Spinal cord (tissue), 10 donors: ENCODE measurements around the gene PREX1. TPM values are rescaled to one million over a fixed set of nuclear protein-coding genes. Genes with fewer than 3 reads are reported as not detected.

ENCODE experiments used
- DNase-seq, 6 donors: peaks; one replicate each; pipeline versions ENCODE4 v3.0.0 to v3.0.0-alpha.2; 2013 to 2015; ENCODE audit warnings: low spot score in 6 of 6, low read depth in 4 of 6
- H3K27ac ChIP-seq: one replicate; pipeline ENCODE4 v1.5.1; 2013; ENCODE audit warnings: low read depth, low read length, control low read depth
- H3K27me3 ChIP-seq: one replicate; pipeline ENCODE4 v1.6.1; 2013; ENCODE audit warnings: low read length; ENCODE audit not compliant: control insufficient read depth, insufficient read depth
- H3K36me3 ChIP-seq: one replicate; pipeline ENCODE4 v1.6.1; 2013; ENCODE audit warnings: low read length; ENCODE audit not compliant: control insufficient read depth, insufficient read depth
- H3K4me1 ChIP-seq: one replicate; pipeline ENCODE4 v1.6.1; 2013; ENCODE audit warnings: low read length; ENCODE audit not compliant: control insufficient read depth, insufficient read depth
- H3K4me3 ChIP-seq: one replicate; pipeline ENCODE4 v1.5.1; 2013; ENCODE audit warnings: low read depth, low read length, control low read depth
- H3K9me3 ChIP-seq: one replicate; pipeline ENCODE4 v1.6.1; 2013; ENCODE audit warnings: low read length; ENCODE audit not compliant: control insufficient read depth, insufficient read depth
- WGBS: methylation state at CpG from one replicate; pipeline ENCODE4 v1.1.5; 2013; ENCODE audit warnings: missing lambda C conversion rate; ENCODE audit not compliant: insufficient coverage; 5-methylcytosine and 5-hydroxymethylcytosine counted together
- polyA plus RNA-seq, 2 donors: library from polyadenylated mRNA; unstranded; fragments of 120-200 nt; gene quantifications; one replicate each; pipeline ENCODE4 v1.2.1, GENCODE V29; 2013; ENCODE audit not compliant: insufficient read length in 2 of 2
- total RNA-seq, 2 donors: library from RNA; depleted of rRNA in 1 of 2; stranded (reverse); fragments of 120-200 nt in 1 of 2; fragments of >200 nt in 1 of 2; gene quantifications; one replicate each; pipeline versions ENCODE4 v1.2.3 to v1.2.4, GENCODE V29; 2013 to 2014
- donor health status: healthy.

Gene PREX1
- total and polyA plus RNA-seq, 4 donors, result 46.7 to 99.1 (median 72.9) TPM

- WGBS, result 88% methylated on average over 13 of the region's 16 CpGs
- H3K27ac ChIP-seq, result no peak overlapping the region
Measured at GRCh38 chr20:48623176-48623905, 204.5 kb downstream of the PREX1 start.

GRCh38 chr20:48622421-48622820, 205.4 kb downstream of the PREX1 start:
- H3K4me1 ChIP-seq, result peaks cover 31% of the 10 kb centered on the region
- no peaks in the 10 kb centered on the region for H3K27me3 ChIP-seq
- DNase-seq, result no peak
- 82% methylated on average over 11 of the region's 11 CpGs for WGBS
- H3K9me3 ChIP-seq, result no peaks in the 10 kb centered on the region
- H3K27ac ChIP-seq, result no peak overlapping the region
- no peak overlapping the region for H3K4me3 ChIP-seq
- H3K36me3 ChIP-seq, result peaks cover 43% of the 10 kb centered on the region

More at GRCh38 chr20:48623176-48623905, 204.5 kb downstream of the PREX1 start:
- peaks cover 51% of the 10 kb centered on the region for H3K36me3 ChIP-seq
- peaks cover 31% of the 10 kb centered on the region for H3K4me1 ChIP-seq
- H3K9me3 ChIP-seq, result no peaks in the 10 kb centered on the region
- H3K27me3 ChIP-seq, result no peaks in the 10 kb centered on the region
- no peak for DNase-seq
- H3K4me3 ChIP-seq, result no peak overlapping the region

GRCh38 chr20:48621376-48622078, 206.3 kb downstream of the PREX1 start:
- no peaks in the 10 kb centered on the region for H3K9me3 ChIP-seq

DNA sequence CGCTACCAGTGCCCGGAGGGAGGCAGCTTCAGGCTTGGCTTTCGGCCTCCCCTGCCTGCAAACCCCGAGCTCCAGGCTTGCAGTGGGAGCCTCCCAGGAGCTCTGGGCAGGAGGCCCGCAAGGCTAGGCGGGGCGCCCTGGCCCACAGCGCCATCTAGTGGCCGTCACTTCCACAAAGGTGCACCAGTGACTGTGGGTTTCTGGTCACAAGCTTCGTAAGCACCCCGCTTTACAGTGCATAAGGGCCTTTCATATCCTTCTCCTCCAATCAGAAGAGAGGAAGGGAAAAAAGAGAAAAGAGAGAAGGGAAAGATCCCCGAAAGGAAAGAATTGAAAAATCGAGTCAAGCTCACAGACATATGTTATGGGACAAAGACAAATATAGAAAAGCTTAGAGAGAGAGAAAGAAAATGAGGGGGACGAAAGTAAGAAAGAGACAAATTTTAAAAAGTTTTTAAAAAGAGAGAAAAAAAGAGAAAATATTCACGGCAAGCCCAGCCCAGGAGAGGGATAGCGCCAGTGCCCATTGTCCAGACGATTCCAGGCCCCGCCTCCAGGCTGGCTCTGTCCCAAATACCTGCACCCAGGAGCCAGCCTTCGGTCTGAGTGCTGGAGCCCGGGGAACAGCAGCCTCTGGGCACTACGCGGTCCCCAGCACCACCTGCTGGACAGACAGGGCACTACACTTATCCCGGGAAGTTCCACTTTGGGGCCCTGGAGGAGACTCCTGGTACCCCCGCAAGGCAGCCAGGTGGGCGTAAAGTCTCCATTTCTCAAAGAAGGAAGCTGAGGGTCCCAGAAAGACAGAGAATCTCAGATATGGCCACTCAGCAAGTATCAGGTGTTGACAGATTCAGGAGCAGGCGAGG, 207.1 kb downstream of the PREX1 start:
- Histone ChIP-seq H3K36me3 (peaks cover 29% of the 10 kb centered on the region), H3K4me3 (peak overlapping the region; percentile 22), H3K9me3 (no peaks in the 10 kb centered on the region), H3K27me3 (no peaks in the 10 kb centered on the region), H3K4me1 (peaks cover 31% of the 10 kb centered on the region), H3K27ac (peak overlapping the region; percentile 29)
- WGBS, result 5% methylated on average over 23 of the region's 26 CpGs
- peak; percentile 78 to 97 (median 82) for DNase-seq

More at GRCh38 chr20:48621376-48622078, 206.3 kb downstream of the PREX1 start:
- peaks cover 37% of the 10 kb centered on the region for H3K36me3 ChIP-seq
- DNase-seq, result no peak
- no peak overlapping the region for H3K4me3 ChIP-seq
- no peak overlapping the region for H3K27ac ChIP-seq
- no peaks in the 10 kb centered on the region for H3K27me3 ChIP-seq
- 80% methylated on average over 16 of the region's 23 CpGs for WGBS
- peaks cover 31% of the 10 kb centered on the region for H3K4me1 ChIP-seq

DNA sequence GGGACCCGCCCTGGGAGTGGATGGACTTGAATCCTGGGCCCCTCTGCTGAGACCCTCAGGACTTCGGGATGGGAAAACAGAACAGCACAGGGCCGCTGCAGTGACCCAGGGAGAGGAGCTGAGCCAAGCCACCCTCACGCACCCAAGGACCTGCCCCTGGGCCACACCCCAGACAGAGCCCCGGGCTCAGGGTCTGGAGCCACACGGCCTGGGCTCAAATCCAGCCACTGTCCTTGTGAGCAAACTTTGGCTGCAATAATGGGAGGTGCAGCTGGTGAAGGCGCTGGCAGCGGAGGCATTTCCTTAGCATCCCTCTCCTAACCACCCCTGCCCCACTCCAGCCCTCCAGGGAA, 207.7 kb downstream of the PREX1 start:
- DNase-seq, result no peak
- no peaks in the 10 kb centered on the region for H3K27me3 ChIP-seq
- H3K27ac ChIP-seq, result peak overlapping the region; percentile 29
- 40% methylated on average over 8 of the region's 8 CpGs for WGBS
- peaks cover 31% of the 10 kb centered on the region for H3K4me1 ChIP-seq
- no peak overlapping the region for H3K4me3 ChIP-seq
- peaks cover 23% of the 10 kb centered on the region for H3K36me3 ChIP-seq
- H3K9me3 ChIP-seq, result no peaks in the 10 kb centered on the region

- H3K9me3 ChIP-seq, result no peaks in the 10 kb centered on the region
- H3K4me3 ChIP-seq, result no peak overlapping the region
- 64% methylated on average over 15 of the region's 17 CpGs for whole genome bisulfite sequencing
- peaks cover 17% of the 10 kb centered on the region for H3K36me3 ChIP-seq
- no peaks in the 10 kb centered on the region for H3K27me3 ChIP-seq
- peak in 4 of 6 donors; percentile 13 to 86 (median 48) for DNase-seq
- H3K27ac ChIP-seq, result peak overlapping the region; percentile 29
- peaks cover 31% of the 10 kb centered on the region for H3K4me1 ChIP-seq
Measured at GRCh38 chr20:48619126-48620101, 208.4 kb downstream of the PREX1 start.

DNA sequence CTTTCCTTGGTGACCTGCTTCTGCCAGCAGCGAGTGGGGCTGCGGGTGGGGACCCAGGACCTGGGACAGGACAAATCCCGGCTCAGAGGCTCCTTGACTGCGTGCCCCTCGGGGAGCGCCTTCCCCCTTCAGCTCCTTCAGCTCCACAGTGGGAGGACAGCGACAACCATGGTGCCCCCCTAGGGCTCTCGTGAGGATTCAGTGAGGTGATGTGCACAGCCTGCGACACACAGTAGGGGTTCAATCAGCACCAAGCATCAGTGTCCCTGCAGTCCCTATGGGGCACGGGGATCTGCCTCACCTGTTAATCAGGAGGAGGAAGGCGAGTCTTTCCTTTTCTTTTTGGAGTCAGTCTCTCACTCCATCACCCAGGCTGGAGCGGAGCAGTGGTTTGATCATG, 209.2 kb downstream of the PREX1 start:
- DNase-seq, result no peak
- Histone ChIP-seq H3K27ac (no peak overlapping the region), H3K27me3 (no peaks in the 10 kb centered on the region), H3K4me3 (no peak overlapping the region), H3K4me1 (peaks cover 31% of the 10 kb centered on the region), H3K36me3 (peaks cover 10% of the 10 kb centered on the region), H3K9me3 (no peaks in the 10 kb centered on the region)
- 90% methylated on average over 9 of the region's 12 CpGs for WGBS

DNA sequence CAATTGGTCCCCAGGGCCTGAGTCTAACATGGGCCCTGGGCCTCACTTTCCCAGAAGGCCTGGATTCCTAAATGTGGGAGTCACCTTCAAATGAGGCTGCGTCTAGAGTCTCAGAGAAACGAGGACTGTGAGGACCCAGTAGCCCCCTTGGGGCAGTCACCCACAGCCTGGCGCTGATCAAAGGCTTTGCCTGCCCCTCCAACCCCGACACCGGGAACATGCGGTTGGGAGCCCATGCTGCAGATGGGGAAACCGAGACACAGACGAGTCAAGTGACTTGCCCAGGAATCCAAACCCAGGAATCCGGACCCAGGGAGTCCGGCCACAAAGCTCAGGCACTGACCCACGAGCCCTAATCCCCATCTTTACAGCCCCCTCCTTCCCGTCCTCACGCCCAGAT, 209.7 kb downstream of the PREX1 start:
- no peak for DNase-seq
- Histone ChIP-seq H3K4me1 (peaks cover 31% of the 10 kb centered on the region), H3K36me3 (peaks cover 5% of the 10 kb centered on the region), H3K4me3 (no peak overlapping the region), H3K27ac (no peak overlapping the region), H3K27me3 (no peaks in the 10 kb centered on the region), H3K9me3 (no peaks in the 10 kb centered on the region)
- 93% methylated on average over 13 of the region's 13 CpGs for WGBS
